LNCaP clone FGC (cell line): ENCODE results near the gene KRT33B.
"Not testable (repeated sequence)": the region's sequence is repeated elsewhere in the genome, so short reads cannot be mapped to it uniquely, and the experiment has no call there.

ENCODE experiments used
- DNase-seq: peaks from one replicate; pipeline ENCODE4 v3.0.0-alpha.2; 2011; ENCODE audit warnings: low read depth
- H3K4me3 ChIP-seq: 2 replicates; pipeline ENCODE4 v1.5.1; 2011; ENCODE audit warnings: mild to moderate bottlenecking, low read depth, low read length, control low read depth
- CTCF ChIP-seq: IDR thresholded peaks from 2 replicates; pipeline ENCODE4 v1.5.1; 2012; ENCODE audit warnings: mild to moderate bottlenecking; ENCODE audit not compliant: control insufficient read depth, insufficient read depth; ENCODE audit errors: extremely low read depth

The KRT33B gene

DNA sequence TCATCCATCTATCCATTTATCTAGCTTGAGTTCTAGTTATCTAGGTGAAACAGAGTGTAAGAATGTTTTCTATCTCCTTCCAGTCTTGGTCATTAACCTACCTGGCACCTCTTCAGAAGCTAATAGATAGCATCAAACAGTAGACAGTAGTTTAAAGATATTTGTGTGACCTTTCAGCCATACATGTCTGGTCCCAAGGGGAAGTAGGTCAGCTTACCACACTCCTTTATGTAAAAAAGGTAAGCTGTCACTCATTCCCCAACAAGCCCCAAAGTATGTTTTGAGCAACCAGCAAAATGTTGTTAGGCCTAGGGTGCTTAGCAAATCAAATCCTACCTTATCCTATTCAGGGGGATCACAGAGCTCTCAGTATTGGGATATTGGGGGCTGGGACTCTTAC lies 3.5 kb downstream of the KRT33B start:
- TF ChIP-seq CTCF: no peak
- no peak for DNase-seq
- no peak overlapping the region for H3K4me3 ChIP-seq

DNA sequence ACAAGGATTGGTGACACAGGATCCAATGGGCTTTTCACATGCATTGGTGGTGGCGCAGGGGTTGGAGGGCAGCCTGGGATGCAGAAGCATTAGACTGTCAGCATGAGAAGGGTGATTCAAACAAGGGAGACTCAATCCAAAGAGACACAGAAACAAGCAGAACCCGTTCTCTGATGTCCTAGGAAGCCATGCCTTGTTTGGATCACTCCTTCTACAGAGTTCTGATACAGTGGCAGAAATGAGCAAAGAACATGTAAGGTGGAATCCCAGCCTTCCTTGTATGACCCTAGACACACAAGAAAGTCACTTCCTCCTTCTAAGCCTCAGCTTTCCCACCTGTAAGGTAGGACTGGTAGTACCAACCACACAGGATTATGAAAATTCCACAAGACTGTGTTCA lies 5.7 kb downstream of the KRT33B start:
- no peak overlapping the region for H3K4me3 ChIP-seq
- TF ChIP-seq CTCF: no peak
- DNase-seq: no peak

- H3K4me3 ChIP-seq: no peak overlapping the region
- no peak for DNase-seq
- no peak for TF ChIP-seq CTCF
These were observed 9.2 kb downstream of the KRT33B start for GRCh38 chr17:41360296-41360995.

DNA sequence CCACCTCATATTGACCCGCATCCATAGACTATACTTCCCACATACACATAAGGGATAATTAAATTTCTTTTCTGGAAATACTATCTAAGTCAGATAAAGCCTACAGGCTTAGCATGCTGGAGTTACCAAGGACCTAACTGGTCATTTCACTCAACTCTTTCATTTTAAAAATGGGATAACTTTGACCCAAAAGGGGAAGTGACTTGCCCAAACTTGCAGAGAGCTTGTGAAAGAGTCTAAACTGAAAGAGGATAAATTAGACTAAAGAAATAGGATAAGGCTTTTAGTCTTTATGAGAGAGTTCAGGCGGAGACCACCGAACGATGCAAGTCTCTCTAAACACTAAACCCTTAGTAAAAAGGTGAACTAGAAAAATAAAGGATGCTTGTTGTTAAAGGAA lies 15.1 kb downstream of the KRT33B start:
- TF ChIP-seq CTCF: no peak
- no peak for DNase-seq
- no peak overlapping the region for H3K4me3 ChIP-seq

DNA sequence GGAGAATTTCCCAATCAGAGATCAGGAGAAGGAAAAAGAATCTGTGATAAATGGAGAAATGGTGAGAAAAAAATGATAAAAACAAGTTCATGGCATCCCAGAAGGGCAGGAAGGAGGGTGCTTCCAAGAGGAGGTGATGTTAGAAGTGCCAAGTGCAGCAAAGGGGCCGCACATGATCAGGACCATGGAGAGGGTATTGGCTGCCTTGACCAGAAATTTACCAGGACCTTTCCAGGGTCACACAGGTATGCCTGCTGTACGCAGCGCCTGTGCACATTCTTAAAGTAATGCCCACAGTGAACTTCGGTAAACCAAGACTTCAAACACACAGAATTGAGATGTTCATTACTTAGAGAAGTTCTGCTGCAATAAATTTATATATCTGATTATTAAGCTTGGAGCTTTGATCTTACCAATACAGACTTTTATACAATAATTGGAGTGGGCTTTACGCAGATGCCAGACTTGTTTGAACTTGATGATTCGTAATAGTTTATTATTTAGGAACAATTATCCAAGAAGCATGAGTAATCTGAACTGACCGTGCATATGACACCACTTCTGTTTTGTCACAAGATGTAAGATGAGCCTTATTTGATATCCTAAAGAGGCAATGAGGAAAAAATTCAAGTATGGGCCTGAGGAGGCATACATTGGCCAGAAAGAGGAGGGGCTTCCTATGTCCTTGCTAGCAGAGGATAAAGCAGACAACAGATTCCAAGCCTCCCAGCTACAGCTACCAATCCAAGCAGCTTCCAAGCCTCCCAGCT lies 16.8 kb downstream of the KRT33B start:
- H3K4me3 ChIP-seq: no peak overlapping the region
- TF ChIP-seq CTCF: no peak
- no peak for DNase-seq

DNA sequence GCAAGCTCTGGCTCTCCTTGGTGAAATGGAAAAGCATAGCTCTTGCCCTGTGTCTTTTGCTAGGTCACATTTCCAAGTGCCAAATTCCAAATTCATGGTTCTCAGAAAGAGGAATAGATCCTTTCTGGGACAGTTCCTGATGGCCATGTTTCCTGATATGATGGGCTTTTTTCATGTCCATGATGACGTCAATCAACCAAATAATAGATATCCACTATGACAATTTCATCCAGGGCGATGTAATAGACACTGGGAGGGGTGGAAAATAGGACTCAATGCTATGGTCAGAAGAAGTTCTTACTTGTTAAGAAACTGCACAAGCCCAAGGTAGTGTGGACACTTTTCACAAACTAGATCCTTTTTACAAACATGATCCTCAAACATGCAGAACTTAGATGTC lies 18.4 kb downstream of the KRT33B start:
- no peak overlapping the region for H3K4me3 ChIP-seq
- no peak for TF ChIP-seq CTCF
- DNase-seq: no peak

GRCh38 chr17:41350381-41350878 lies 19.2 kb downstream of the KRT33B start, which contains the start of gene KRT33A:
Gene KRT33A, minus strand, starts transcription at chr17:41350828. Its CDS starts 61 bp downstream, at chr17:41350767.
- not testable (repeated sequence) for H3K4me3 ChIP-seq, DNase-seq
